H9 (cell line): ENCODE measurements around the gene SLC9A5. TPM values are rescaled to one million over a fixed set of nuclear protein-coding genes. Genes with fewer than 3 reads are reported as not detected.

ENCODE experiments used
- DNase-seq: peaks from one replicate; pipeline ENCODE4 v3.0.0-alpha.2; 2017
- H2AFZ ChIP-seq: one replicate; pipeline ENCODE4 v1.6.1; 2013; ENCODE audit warnings: mild to moderate bottlenecking, low read length, control low read depth, moderate library complexity
- H2AK5ac ChIP-seq: 2 replicates; pipeline ENCODE4 v1.6.1; 2013; ENCODE audit warnings: low read length, control low read depth, mixed read lengths; ENCODE audit not compliant: insufficient read length
- H2BK120ac ChIP-seq: one replicate; pipeline ENCODE4 v1.6.1; 2013; ENCODE audit warnings: low read depth, mild to moderate bottlenecking, low read length, control low read depth, inconsistent platforms; ENCODE audit not compliant: poor library complexity, severe bottlenecking
- H2BK12ac ChIP-seq: 2 replicates; pipeline ENCODE4 v1.6.1; 2013; ENCODE audit warnings: low read length, control low read depth, mixed read lengths, low read depth; ENCODE audit not compliant: insufficient read length
- H2BK15ac ChIP-seq: 2 replicates; pipeline ENCODE4 v1.6.1; 2013; ENCODE audit warnings: low read depth, low read length, control low read depth
- H2BK20ac ChIP-seq: one replicate; pipeline ENCODE4 v1.6.1; 2013; ENCODE audit warnings: low read depth, mild to moderate bottlenecking, low read length, control low read depth, inconsistent platforms; ENCODE audit not compliant: poor library complexity, severe bottlenecking
- H2BK5ac ChIP-seq: 2 replicates; pipeline ENCODE4 v1.6.1; 2013; ENCODE audit warnings: low read length, control low read depth, mixed read lengths; ENCODE audit not compliant: insufficient read length
- H3K14ac ChIP-seq: 2 replicates; pipeline ENCODE4 v1.6.1; 2013; ENCODE audit warnings: low read length, control low read depth; ENCODE audit not compliant: insufficient read depth
- H3K18ac ChIP-seq: 2 replicates; pipeline ENCODE4 v1.6.1; 2013; ENCODE audit warnings: low read depth, mild to moderate bottlenecking, mixed read lengths, low read length, control low read depth; ENCODE audit not compliant: insufficient read length
- H3K23ac ChIP-seq: 2 replicates; pipeline ENCODE4 v1.6.1; 2013; ENCODE audit warnings: low read length, control low read depth, mixed read lengths, low read depth; ENCODE audit not compliant: insufficient read length
- H3K23me2 ChIP-seq: 2 replicates; pipeline ENCODE4 v1.6.1; 2013; ENCODE audit warnings: low read depth, mild to moderate bottlenecking, mixed read lengths, low read length, control low read depth; ENCODE audit not compliant: insufficient read length, poor library complexity, severe bottlenecking
- H3K27ac ChIP-seq: 2 replicates; pipeline ENCODE4 v1.5.1; 2013; ENCODE audit warnings: low read length, control low read depth, mixed read lengths, low read depth; ENCODE audit not compliant: insufficient read length
- H3K27me3 ChIP-seq: 2 replicates; pipeline ENCODE4 v1.6.1; 2013; ENCODE audit warnings: low read length, control low read depth, inconsistent platforms; ENCODE audit not compliant: insufficient read depth
- H3K4ac ChIP-seq: 2 replicates; pipeline ENCODE4 v1.6.1; 2013; ENCODE audit warnings: low read depth, mild to moderate bottlenecking, control low read depth, inconsistent platforms, low read length, moderate library complexity
- H3K4me1 ChIP-seq: 2 replicates; pipeline ENCODE4 v1.6.1; 2013; ENCODE audit warnings: low read length, control low read depth, inconsistent platforms; ENCODE audit not compliant: insufficient read depth
- H3K4me2 ChIP-seq: 2 replicates; pipeline ENCODE4 v1.6.1; 2013; ENCODE audit warnings: low read length, control low read depth, mixed read lengths; ENCODE audit not compliant: insufficient read length, insufficient read depth
- H3K56ac ChIP-seq: 2 replicates; pipeline ENCODE4 v1.6.1; 2013; ENCODE audit warnings: low read depth, mild to moderate bottlenecking, mixed read lengths, low read length, control low read depth; ENCODE audit not compliant: insufficient read length
- H3K79me1 ChIP-seq: 2 replicates; pipeline ENCODE4 v1.6.1; 2013; ENCODE audit warnings: low read depth, mild to moderate bottlenecking, moderate library complexity, low read length, control low read depth, inconsistent platforms; ENCODE audit not compliant: insufficient read depth, poor library complexity, severe bottlenecking
- H3K79me2 ChIP-seq: 2 replicates; pipeline ENCODE4 v1.6.1; 2013; ENCODE audit warnings: low read length, control low read depth, inconsistent platforms; ENCODE audit not compliant: insufficient read depth
- H3K9ac ChIP-seq: 2 replicates; pipeline ENCODE4 v1.6.1; 2013; ENCODE audit warnings: low read length, control low read depth, mixed read lengths; ENCODE audit not compliant: insufficient read length; ENCODE audit errors: extremely low read depth
- H3K9me3 ChIP-seq: one replicate; pipeline ENCODE4 v1.6.1; 2013; ENCODE audit warnings: low read depth, low read length, inconsistent platforms; ENCODE audit not compliant: control insufficient read depth
- H3T11ph ChIP-seq: one replicate; pipeline ENCODE4 v1.6.1; 2013; ENCODE audit warnings: mild to moderate bottlenecking, low read length, control low read depth, inconsistent platforms
- H4K20me1 ChIP-seq: one replicate; pipeline ENCODE4 v1.6.1; 2013; ENCODE audit not compliant: control insufficient read depth, insufficient read length, insufficient read depth
- H4K5ac ChIP-seq: 2 replicates; pipeline ENCODE4 v1.6.1; 2013; ENCODE audit warnings: low read depth, mild to moderate bottlenecking, mixed read lengths, low read length, control low read depth; ENCODE audit not compliant: insufficient read length
- H4K8ac ChIP-seq: replicated peaks from 2 replicates; pipeline ENCODE4 v1.6.1; 2013; ENCODE audit warnings: low read length, control low read depth, mixed read lengths, low read depth; ENCODE audit not compliant: insufficient read length
- H4K91ac ChIP-seq: 2 replicates; pipeline ENCODE4 v1.6.1; 2013; ENCODE audit warnings: low read depth, mild to moderate bottlenecking, moderate library complexity, mixed read lengths, low read length, control low read depth; ENCODE audit not compliant: insufficient read length
- H3K27ac Mint-ChIP-seq, 3 experiments: 2 replicates in 2 of 3; 3 replicates in 1 of 3; pipeline ENCODE4 v1.8.0; 2020 to 2021; ENCODE audit warnings: mixed read lengths in 3 of 3, mild to moderate bottlenecking in 1 of 3, moderate library complexity in 1 of 3
- H3K27me3 Mint-ChIP-seq: 2 replicates; pipeline ENCODE4 v1.8.0; 2021; ENCODE audit warnings: low read depth, mild to moderate bottlenecking, moderate library complexity, mixed read lengths
- H3K36me3 Mint-ChIP-seq, 3 experiments: 2 replicates in 2 of 3; 3 replicates in 1 of 3; pipeline ENCODE4 v1.8.0; 2020 to 2021; ENCODE audit warnings: low read depth in 3 of 3, mixed read lengths in 3 of 3; ENCODE audit not compliant: insufficient read depth in 1 of 3
- H3K4me1 Mint-ChIP-seq, 2 experiments: 2 replicates each; pipeline ENCODE4 v1.8.0; 2020; ENCODE audit warnings: mixed read lengths in 2 of 2
- H3K4me3 Mint-ChIP-seq, 2 experiments: 2 replicates in 1 of 2; 3 replicates in 1 of 2; pipeline ENCODE4 v1.8.0; 2020 to 2021; ENCODE audit warnings: mild to moderate bottlenecking in 2 of 2, mixed read lengths in 2 of 2, moderate library complexity in 1 of 2
- H3K9me3 Mint-ChIP-seq, 2 experiments: 2 replicates in 1 of 2; 3 replicates in 1 of 2; pipeline ENCODE4 v1.8.0; 2020; ENCODE audit warnings: mild to moderate bottlenecking in 2 of 2, mixed read lengths in 2 of 2, moderate library complexity in 1 of 2
- WGBS: extraction: QIAGEN DNeasy Blood & Tissue Kit; methylation state at CpG from one replicate; pipeline ENCODE4 v1.1.7; 2013; ENCODE audit warnings: missing lambda C conversion rate, low lambda C conversion rate, mixed read lengths; ENCODE audit not compliant: insufficient read length; ENCODE audit errors: extremely low coverage; 5-methylcytosine and 5-hydroxymethylcytosine counted together
- total RNA-seq: library from RNA; stranded (reverse); gene quantifications from 2 replicates; pipeline ENCODE4 v1.2.1, GENCODE V29; 2021
- TF ChIP-seq, protein P1 (sequence below): fragments of 200-600 bp; sonication (generic); conservative IDR thresholded peaks from 3 replicates; pipeline ENCODE4 v1.8.0; 2021; ENCODE audit warnings: antibody characterized with exemption, mild to moderate bottlenecking

Gene SLC9A5
- total RNA-seq, 1 experiment from 2014 or later = 9.1 TPM

DNA sequence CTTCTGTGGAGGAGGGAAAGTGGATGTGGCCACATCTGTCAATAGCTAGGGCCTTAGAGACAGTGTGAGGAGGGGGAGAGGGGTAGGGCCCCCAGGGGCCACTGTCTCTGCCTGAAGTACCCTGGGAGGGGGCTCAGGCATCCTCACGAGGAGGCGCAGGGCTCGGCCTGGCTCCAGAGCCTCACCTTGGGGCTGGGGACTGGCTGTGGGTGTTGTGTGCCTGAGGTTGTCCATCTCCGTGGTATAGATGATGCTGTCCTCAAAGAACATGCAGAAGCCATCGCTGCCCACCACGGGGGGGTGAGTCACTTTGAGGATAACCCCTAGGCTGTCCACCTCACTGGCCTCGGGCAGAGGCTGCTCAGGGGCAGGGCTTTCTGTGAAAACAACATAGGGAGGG, 42.7 kb downstream of the SLC9A5 start:
- Histone ChIP-seq H3K4ac (no peak overlapping the region), H2BK5ac (no peak overlapping the region), H3K14ac (no peak overlapping the region), H3K79me1 (no peaks in the 10 kb centered on the region), H3K27me3 (no peaks in the 10 kb centered on the region; the same call in 1 of the 2 replicates), H2BK15ac (no peak overlapping the region), H3K27ac (no peak overlapping the region), H3K18ac (no peak overlapping the region), H4K20me1 (no peaks in the 10 kb centered on the region), H3K4me1 (no peaks in the 10 kb centered on the region), H3T11ph (no peak overlapping the region), H2AFZ (no peak overlapping the region), H3K4me2 (no peak overlapping the region), H3K56ac (no peak overlapping the region), H3K79me2 (no peaks in the 10 kb centered on the region), H2BK12ac (no peak overlapping the region), H3K23ac (no peak overlapping the region), H3K9ac (no peak overlapping the region), H2BK20ac (no peak overlapping the region), H2BK120ac (no peak overlapping the region), H2AK5ac (no peak overlapping the region), H4K5ac (no peak overlapping the region), H3K9me3 (no peaks in the 10 kb centered on the region), H3K23me2 (no peaks in the 10 kb centered on the region), H4K91ac (no peak overlapping the region), H4K8ac (no peak overlapping the region)
- Mint-ChIP-seq H3K9me3 (no peaks in the 10 kb centered on the region), H3K27me3 (peaks cover 36% of the 10 kb centered on the region), H3K36me3 (no peaks in the 10 kb centered on the region), H3K4me3 (no peak overlapping the region), H3K4me1 (peaks cover 6 to 7% of the 10 kb centered on the region in 2 experiments), H3K27ac (no peak overlapping the region)
- WGBS = no CpG with 5 or more reads among the region's 7 CpGs
- no peak for DNase-seq
- TF ChIP-seq, protein P1, sequence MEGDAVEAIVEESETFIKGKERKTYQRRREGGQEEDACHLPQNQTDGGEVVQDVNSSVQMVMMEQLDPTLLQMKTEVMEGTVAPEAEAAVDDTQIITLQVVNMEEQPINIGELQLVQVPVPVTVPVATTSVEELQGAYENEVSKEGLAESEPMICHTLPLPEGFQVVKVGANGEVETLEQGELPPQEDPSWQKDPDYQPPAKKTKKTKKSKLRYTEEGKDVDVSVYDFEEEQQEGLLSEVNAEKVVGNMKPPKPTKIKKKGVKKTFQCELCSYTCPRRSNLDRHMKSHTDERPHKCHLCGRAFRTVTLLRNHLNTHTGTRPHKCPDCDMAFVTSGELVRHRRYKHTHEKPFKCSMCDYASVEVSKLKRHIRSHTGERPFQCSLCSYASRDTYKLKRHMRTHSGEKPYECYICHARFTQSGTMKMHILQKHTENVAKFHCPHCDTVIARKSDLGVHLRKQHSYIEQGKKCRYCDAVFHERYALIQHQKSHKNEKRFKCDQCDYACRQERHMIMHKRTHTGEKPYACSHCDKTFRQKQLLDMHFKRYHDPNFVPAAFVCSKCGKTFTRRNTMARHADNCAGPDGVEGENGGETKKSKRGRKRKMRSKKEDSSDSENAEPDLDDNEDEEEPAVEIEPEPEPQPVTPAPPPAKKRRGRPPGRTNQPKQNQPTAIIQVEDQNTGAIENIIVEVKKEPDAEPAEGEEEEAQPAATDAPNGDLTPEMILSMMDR = no peak
